Measurements from ENCODE around the gene MAP3K10. TPM values are rescaled to one million over a fixed set of nuclear protein-coding genes. Genes with fewer than 3 reads are reported as not detected.
A peak's percentile ranks its signal among the peaks of the same experiment; 100 is the strongest.

The MAP3K10 gene
- total RNA-seq, 2 donors from 2014 or later, result 12.3 to 13.6 TPM

DNA sequence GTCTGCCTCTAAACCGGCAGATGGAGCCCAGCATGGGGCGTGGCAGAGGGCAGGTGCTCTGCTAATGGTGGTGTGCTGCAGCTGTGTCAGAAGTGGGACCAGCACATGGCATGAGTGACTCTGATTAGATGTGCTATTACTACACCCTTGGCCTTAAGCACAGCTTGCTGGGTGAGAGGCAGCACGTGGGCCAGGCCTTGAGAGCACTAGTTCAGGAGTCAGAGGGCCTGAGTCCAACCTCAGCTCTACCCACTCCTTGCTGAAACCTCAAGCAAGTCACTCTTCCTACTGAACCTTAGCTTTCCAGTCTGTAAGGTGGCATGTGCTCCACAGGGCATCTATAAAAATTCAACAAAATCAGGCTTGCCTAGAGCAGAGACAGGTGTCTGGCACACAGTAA lies 71.2 kb downstream of the MAP3K10 start:
- H3K9me3 ChIP-seq, result no peaks in the 10 kb centered on the region
- H3K27ac ChIP-seq, result no peak overlapping the region
- no peaks in the 10 kb centered on the region for H3K27me3 ChIP-seq
- peaks cover 23% of the 10 kb centered on the region for H3K36me3 ChIP-seq
- DNase-seq (ENCODE audit: low spot score), result no peak
- peaks cover 0 to 41% of the 10 kb centered on the region in 2 donors for H3K4me1 ChIP-seq
- TF ChIP-seq, protein P1, sequence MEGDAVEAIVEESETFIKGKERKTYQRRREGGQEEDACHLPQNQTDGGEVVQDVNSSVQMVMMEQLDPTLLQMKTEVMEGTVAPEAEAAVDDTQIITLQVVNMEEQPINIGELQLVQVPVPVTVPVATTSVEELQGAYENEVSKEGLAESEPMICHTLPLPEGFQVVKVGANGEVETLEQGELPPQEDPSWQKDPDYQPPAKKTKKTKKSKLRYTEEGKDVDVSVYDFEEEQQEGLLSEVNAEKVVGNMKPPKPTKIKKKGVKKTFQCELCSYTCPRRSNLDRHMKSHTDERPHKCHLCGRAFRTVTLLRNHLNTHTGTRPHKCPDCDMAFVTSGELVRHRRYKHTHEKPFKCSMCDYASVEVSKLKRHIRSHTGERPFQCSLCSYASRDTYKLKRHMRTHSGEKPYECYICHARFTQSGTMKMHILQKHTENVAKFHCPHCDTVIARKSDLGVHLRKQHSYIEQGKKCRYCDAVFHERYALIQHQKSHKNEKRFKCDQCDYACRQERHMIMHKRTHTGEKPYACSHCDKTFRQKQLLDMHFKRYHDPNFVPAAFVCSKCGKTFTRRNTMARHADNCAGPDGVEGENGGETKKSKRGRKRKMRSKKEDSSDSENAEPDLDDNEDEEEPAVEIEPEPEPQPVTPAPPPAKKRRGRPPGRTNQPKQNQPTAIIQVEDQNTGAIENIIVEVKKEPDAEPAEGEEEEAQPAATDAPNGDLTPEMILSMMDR (IDR thresholded peaks at IDR 0.05), result no peak
- H3K4me3 ChIP-seq, result no peak overlapping the region

DNA sequence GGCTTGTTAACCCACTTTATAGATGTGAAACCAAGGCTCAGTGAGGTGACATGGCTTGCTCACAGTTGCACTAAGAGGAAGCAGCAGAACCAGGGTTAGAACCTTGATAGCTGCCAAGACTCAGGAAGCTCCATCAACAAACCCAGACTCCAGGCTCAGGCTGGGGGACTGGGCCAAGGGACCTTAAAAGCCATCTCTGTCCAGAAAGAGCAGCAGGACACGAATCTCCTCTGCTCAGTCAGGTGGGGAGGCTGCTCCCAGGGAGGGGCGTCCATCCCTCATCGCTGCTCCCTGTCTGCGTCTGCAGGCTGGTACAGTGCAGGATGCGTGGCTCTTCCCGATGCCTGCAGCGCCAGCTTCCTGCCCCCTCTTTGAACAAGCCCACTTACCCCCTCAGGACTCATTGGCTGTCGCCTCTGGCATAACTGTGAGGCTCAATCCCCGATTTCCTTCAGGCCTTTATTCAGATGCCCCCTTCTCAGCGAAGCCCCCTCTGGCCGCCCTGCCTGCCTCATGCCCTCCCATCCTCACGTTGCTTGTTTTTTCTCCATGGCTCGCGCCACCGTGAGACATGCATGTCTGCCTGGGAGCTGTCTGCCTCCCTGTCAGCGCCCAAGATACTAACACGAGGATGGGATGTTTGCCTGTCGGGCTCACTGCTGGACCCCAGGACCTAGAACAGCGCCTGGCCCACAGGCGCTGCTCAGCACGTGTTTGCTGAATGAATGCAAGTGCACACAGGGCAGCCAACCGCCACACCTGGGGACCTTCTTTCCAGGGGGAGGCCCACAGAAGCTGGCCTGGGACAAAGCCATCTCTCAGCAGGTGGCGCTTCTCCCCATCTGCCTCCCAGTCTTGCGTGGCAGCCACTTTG lies 72.5 kb downstream of the MAP3K10 start:
- Histone ChIP-seq H3K9me3 (no peaks in the 10 kb centered on the region), H3K4me1 (peaks cover 0 to 53% of the 10 kb centered on the region in 2 donors), H3K27ac (peak overlapping the region in 1 of 2 donors; percentile 80), H3K4me3 (no peak overlapping the region), H3K36me3 (peaks cover 23% of the 10 kb centered on the region), H3K27me3 (no peaks in the 10 kb centered on the region)
- no peak for DNase-seq (ENCODE audit: low spot score)
- TF ChIP-seq, protein P1 (IDR thresholded peaks at IDR 0.05), result no peak

DNA sequence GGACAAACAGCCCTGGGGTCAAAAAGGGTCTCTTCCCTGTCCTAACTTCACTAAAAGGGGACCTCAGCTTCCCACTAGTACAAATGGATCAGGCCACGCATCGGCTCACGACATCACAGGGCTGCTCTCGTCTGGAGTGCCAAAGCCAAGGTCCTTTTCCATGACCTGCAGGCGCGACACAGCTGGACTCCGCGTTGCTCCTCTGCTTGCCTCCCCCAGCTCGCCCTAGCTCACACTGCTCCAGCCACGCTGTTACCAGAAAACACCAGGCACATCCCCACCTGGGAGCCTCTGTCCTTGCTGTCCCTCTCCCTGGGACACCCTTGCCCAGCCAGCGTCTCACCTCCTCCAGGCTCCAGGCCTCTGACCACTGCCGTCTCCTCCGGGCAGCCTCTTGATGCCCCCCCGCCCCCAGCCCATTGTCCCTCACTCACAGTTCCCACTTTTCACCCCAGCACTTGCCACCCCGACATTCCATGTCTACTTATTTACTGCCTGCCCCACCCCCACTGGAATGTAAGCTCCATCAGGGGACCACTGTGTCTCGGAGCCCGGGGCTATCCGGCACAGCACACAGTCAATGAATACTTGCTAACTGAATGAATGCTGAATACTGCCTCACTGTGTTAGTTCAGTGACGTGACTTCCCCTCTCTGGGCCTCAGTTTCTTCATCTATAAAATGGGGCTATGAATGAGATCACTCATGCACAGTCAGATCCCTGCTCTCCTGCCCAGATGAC lies 73.3 kb downstream of the MAP3K10 start:
- H3K27me3 ChIP-seq, result no peaks in the 10 kb centered on the region
- H3K4me1 ChIP-seq, result peaks cover 0 to 56% of the 10 kb centered on the region in 2 donors
- no peaks in the 10 kb centered on the region for H3K9me3 ChIP-seq
- TF ChIP-seq, protein P1 (IDR thresholded peaks at IDR 0.05), result no peak
- no peak overlapping the region for H3K4me3 ChIP-seq
- peaks cover 23% of the 10 kb centered on the region for H3K36me3 ChIP-seq
- DNase-seq (ENCODE audit: low spot score), result no peak
- peak overlapping the region in 1 of 2 donors; percentile 80 for H3K27ac ChIP-seq

Other genes starting within 250 kb of the MAP3K10 start
- 10 to 100 TPM; 76.0 to 90.2 TPM for gene PSMC4, start 220.3 kb upstream of the MAP3K10 start, total RNA-seq
- gene ZNF546, start 194.4 kb upstream of the MAP3K10 start, total RNA-seq, result 1 to 10 TPM; 3.9 to 4.3 TPM
- 10 to 100 TPM; 11.2 to 13.6 TPM for gene ZNF780B, start 135.2 kb upstream of the MAP3K10 start, total RNA-seq
- 1 to 10 TPM; 2.4 to 4.1 TPM for gene ZNF780A, start 100.5 kb upstream of the MAP3K10 start, total RNA-seq
- not detected for gene TTC9B, start 27.0 kb downstream of the MAP3K10 start, total RNA-seq
- gene CCNP, start 35.3 kb downstream of the MAP3K10 start, total RNA-seq, result not detected
- 10 to 100 TPM; 63.3 to 76.7 TPM for gene AKT2, start 93.9 kb downstream of the MAP3K10 start, total RNA-seq
- 10 to 100 TPM; 58.2 to 88.2 TPM for gene C19orf47, start 157.0 kb downstream of the MAP3K10 start, total RNA-seq
- gene PLD3, start 157.3 kb downstream of the MAP3K10 start, total RNA-seq, result 100 to 1,000 TPM; 273 to 315 TPM
- gene HIPK4, start 198.8 kb downstream of the MAP3K10 start, total RNA-seq, result 1 to 10 TPM in 1 of 2 donors, not detected in 1; 1.0 TPM
- gene PRX, start 222.0 kb downstream of the MAP3K10 start, total RNA-seq, result 1 to 10 TPM; 4.8 to 5.1 TPM
- gene SERTAD1, start 234.6 kb downstream of the MAP3K10 start, total RNA-seq, result 10 to 100 TPM; 12.7 to 27.2 TPM

Measured in right atrium auricular region (tissue), 2 donors.